ENCODE measurements around the gene MROH8.

MROH8 gene

GRCh38 chr20:37205794-37206193 is 26.4 kb upstream of the MROH8 start:
- TF ChIP-seq ZNF239 (tag by site-specific recombination; IDR thresholded peaks at IDR 0.05) = no peak
- no peak for TF ChIP-seq ZXDB (tag by site-specific recombination; IDR thresholded peaks at IDR 0.05)
- TF ChIP-seq ZSCAN4 (tag by site-specific recombination; IDR thresholded peaks at IDR 0.05) = no peak
- CTCF ChIA-PET = interaction anchor here (1.5 to 7.0 kb wide), 3 partner anchors 10 to 329 kb away, joined by 4 to 65 read pairs (median 14); no protein-coding TSS in a partner anchor
- POLR2A ChIA-PET = no interaction called here

DNA sequence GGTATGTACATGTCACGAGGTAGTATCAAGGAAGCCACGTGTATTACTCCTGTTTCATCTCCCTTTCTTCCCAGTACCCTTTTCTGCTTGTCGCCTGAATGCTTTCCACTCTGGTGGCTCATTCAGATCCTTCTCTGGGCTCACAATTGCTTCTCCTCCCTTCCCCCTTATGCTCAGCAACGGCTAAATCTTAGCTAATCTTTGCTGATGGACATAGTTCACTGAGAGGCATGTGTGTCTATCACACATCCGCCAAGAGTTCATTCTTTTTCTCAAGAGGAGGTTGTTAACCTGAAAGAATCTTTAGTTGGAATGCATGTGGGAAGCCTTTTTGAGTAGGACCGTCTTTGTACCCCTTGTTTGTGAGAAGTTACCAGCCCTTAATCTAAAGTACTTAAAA is 25.8 kb upstream of the MROH8 start:
- Histone ChIP-seq H3K36me3 (ENCODE audit: control insufficient read depth in 2 of 2, insufficient read depth in 1 of 2, low read length in 2 of 2) (peaks cover 53 to 92% of the 10 kb centered on the region in 2 experiments), H3K4me3 (ENCODE audit: low read depth, low read length) (no peak overlapping the region), H3K4me1 (ENCODE audit: control insufficient read depth, insufficient read depth, low read length) (no peaks in the 10 kb centered on the region), H3K9me3 (ENCODE audit: control insufficient read depth, insufficient read depth, low read depth, low read length) (no peaks in the 10 kb centered on the region), H3K27ac (ENCODE audit: extremely low read depth, low read depth, low read length) (no peak overlapping the region)
- TF ChIP-seq PRDM1 (tag by site-specific recombination; IDR thresholded peaks at IDR 0.05) (no peak), ZNF202 (tag by site-specific recombination; IDR thresholded peaks at IDR 0.05; ENCODE audit: borderline replicate concordance) (no peak), ZBTB17 (tag by site-specific recombination; IDR thresholded peaks at IDR 0.05) (no peak)
- POLR2A ChIA-PET = no interaction called here
- CTCF ChIA-PET = interaction anchor here (1.5 to 7.0 kb wide), 3 partner anchors 10 to 329 kb away, joined by 4 to 65 read pairs (median 14); no protein-coding TSS in a partner anchor

More at GRCh38 chr20:37205794-37206193, 26.4 kb upstream of the MROH8 start:
- no peaks in the 10 kb centered on the region for H3K4me1 ChIP-seq (ENCODE audit: control insufficient read depth, insufficient read depth, low read length)
- no peak overlapping the region for H3K4me3 ChIP-seq (ENCODE audit: low read depth, low read length)
- H3K36me3 ChIP-seq (ENCODE audit: control insufficient read depth in 2 of 2, insufficient read depth in 1 of 2, low read length in 2 of 2) = peaks cover 58 to 86% of the 10 kb centered on the region in 2 experiments
- no peak overlapping the region for H3K27ac ChIP-seq (ENCODE audit: extremely low read depth, low read depth, low read length)
- H3K9me3 ChIP-seq (ENCODE audit: control insufficient read depth, insufficient read depth, low read depth, low read length) = no peaks in the 10 kb centered on the region

DNA sequence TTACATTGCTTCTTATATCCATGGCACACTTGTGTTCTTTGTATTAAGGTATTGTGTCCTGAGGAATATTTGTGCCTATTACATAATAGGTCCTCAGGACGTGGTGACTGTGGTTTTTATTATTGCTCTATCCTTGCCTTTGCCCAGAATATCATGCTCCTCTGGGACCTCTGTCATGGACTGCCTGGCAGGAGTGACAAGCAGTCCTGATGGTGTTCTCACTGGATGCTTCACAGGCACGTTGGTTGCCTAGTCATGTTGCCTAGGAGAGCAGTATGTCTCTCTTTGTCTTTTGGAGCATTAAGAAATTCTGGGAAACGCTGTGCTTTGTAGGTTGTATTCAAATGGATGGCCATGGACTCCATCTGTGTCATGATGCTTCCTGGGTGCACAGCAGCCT is 24.7 kb upstream of the MROH8 start:
- no peaks in the 10 kb centered on the region for H3K9me3 ChIP-seq (ENCODE audit: control insufficient read depth, insufficient read depth, low read depth, low read length)
- H3K36me3 ChIP-seq (ENCODE audit: control insufficient read depth in 2 of 2, insufficient read depth in 1 of 2, low read length in 2 of 2) = peaks cover 51 to 87% of the 10 kb centered on the region in 2 experiments
- no peak overlapping the region for H3K4me3 ChIP-seq (ENCODE audit: low read depth, low read length)
- no peak overlapping the region for H3K27ac ChIP-seq (ENCODE audit: extremely low read depth, low read depth, low read length)
- ChIA-PET CTCF (interaction anchor here (1.5 to 7.0 kb wide), 3 partner anchors 8 to 330 kb away, joined by 4 to 65 read pairs (median 14); no protein-coding TSS in a partner anchor), POLR2A (no interaction called here)
- TF ChIP-seq ZBTB17 (tag by site-specific recombination; IDR thresholded peaks at IDR 0.05) (no peak), ZSCAN5A (tag by site-specific recombination; IDR thresholded peaks at IDR 0.05) (no peak), RBAK (tag by site-specific recombination; IDR thresholded peaks at IDR 0.05) (no peak), YY2 (tag by site-specific recombination; IDR thresholded peaks at IDR 0.05) (no peak), ZNF280D (tag by site-specific recombination; IDR thresholded peaks at IDR 0.05) (no peak), ZSCAN16 (tag by site-specific recombination; IDR thresholded peaks at IDR 0.05) (no peak), SALL2 (tag by site-specific recombination; IDR thresholded peaks at IDR 0.05; ENCODE audit: borderline replicate concordance) (no peak), ZNF433 (tag by site-specific recombination; IDR thresholded peaks at IDR 0.05; ENCODE audit: low read depth) (no peak), ZNF214 (tag by site-specific recombination; IDR thresholded peaks at IDR 0.05; ENCODE audit: borderline replicate concordance) (no peak), ATF2 (tag by site-specific recombination; IDR thresholded peaks at IDR 0.05; ENCODE audit: low read depth) (no peak)
- no peaks in the 10 kb centered on the region for H3K4me1 ChIP-seq (ENCODE audit: control insufficient read depth, insufficient read depth, low read length)
